ENCODE results near the gene CERK.

CERK gene

GRCh38 chr22:46732513-46732912 lies 5.5 kb downstream of the CERK start:
- in situ Hi-C loops (cut with HindIII; ENCODE audit: low sequenced_read_pairs) = no loop called here
- no peak overlapping the region for H3K4me3 ChIP-seq (ENCODE audit: low read depth, low read length)
- DNase-seq (ENCODE audit: low read depth, low spot score) = no peak
- TF ChIP-seq, protein P1, sequence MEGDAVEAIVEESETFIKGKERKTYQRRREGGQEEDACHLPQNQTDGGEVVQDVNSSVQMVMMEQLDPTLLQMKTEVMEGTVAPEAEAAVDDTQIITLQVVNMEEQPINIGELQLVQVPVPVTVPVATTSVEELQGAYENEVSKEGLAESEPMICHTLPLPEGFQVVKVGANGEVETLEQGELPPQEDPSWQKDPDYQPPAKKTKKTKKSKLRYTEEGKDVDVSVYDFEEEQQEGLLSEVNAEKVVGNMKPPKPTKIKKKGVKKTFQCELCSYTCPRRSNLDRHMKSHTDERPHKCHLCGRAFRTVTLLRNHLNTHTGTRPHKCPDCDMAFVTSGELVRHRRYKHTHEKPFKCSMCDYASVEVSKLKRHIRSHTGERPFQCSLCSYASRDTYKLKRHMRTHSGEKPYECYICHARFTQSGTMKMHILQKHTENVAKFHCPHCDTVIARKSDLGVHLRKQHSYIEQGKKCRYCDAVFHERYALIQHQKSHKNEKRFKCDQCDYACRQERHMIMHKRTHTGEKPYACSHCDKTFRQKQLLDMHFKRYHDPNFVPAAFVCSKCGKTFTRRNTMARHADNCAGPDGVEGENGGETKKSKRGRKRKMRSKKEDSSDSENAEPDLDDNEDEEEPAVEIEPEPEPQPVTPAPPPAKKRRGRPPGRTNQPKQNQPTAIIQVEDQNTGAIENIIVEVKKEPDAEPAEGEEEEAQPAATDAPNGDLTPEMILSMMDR (IDR thresholded peaks at IDR 0.05; ENCODE audit: low read depth, low read length) = no peak

GRCh38 chr22:46732041-46732379 lies 6.0 kb downstream of the CERK start:
- no peak for DNase-seq (ENCODE audit: low read depth, low spot score)
- no peak overlapping the region for H3K4me3 ChIP-seq (ENCODE audit: low read depth, low read length)
- TF ChIP-seq, protein P1 (IDR thresholded peaks at IDR 0.05; ENCODE audit: low read depth, low read length) = no peak
- in situ Hi-C loops (cut with HindIII; ENCODE audit: low sequenced_read_pairs) = no loop called here

DNA sequence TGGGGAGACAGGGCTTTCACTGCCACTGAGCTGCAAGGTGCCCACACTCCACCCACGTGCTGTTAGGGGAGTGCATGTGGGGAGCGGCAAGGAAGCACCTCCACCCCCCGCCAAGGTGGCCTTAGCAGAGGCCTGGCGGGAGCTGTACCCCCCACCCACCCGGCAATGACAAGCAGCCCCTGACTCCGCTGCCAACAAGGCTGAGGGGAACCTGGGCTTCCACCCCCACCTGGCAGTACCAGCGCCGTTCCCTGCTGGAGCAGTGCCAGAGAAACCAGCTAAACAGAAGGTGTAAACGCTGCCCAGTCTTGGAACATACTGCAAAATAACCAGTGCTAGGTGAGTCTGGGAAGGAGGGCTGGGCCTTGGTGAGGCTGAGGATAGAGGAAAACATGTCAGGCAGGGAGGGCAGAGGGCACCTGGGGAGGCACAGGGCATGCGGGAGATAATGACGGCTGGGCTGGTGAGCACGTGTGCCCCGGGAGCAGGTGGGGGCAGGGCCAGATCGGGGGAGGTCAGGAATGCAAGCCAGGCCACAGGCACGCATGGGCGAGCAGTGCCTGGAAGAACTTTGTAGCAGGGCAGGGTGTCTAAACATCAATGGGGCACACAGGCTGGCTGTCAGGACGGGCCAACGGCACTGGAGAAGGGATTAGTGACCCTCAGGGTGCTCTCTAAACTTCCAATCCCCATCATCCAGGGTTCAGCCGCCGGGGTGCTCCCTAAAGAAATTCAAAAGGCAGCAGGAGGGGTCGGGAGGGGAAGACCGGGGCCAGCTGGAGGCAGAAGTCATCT lies 6.6 kb downstream of the CERK start:
- DNase-seq (ENCODE audit: low read depth, low spot score) = no peak
- in situ Hi-C loops (cut with HindIII; ENCODE audit: low sequenced_read_pairs) = no loop called here
- TF ChIP-seq, protein P1 (IDR thresholded peaks at IDR 0.05; ENCODE audit: low read depth, low read length) = no peak
- no peak overlapping the region for H3K4me3 ChIP-seq (ENCODE audit: low read depth, low read length)

DNA sequence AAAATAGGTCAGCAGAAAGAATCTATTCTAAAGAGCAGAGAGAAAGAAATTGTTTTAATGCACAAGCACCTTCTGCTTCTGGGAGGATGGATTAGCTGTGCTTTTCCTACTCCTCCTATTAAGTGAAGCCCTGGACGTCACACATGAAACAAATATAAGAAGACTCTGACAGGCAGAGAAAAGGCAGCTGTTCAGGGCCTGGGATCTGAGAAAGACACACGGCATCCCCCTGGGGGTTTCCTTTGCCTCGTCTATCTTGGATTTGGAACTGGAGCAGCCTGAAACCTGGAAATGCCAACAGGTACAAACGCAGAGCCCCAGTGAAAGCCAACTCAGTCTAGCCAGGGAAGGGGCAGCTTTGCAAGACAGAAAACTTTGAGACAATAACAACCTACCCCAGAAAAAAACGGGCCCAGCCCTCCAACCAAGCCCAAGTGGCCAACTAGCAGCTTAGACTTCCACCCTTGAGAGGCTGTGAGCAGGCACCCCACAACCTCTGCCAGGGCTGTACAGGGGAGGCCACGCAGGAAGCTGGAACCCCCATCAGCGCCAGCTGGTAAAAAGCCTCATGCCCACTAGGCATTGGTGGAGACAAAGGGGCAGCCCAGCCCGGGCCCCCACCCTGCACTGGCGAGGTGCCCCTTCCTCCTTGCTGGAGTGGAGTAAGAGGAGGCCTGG lies 7.3 kb downstream of the CERK start:
- TF ChIP-seq, protein P1 (IDR thresholded peaks at IDR 0.05; ENCODE audit: low read depth, low read length) = no peak
- no peak overlapping the region for H3K4me3 ChIP-seq (ENCODE audit: low read depth, low read length)
- in situ Hi-C loops (cut with HindIII; ENCODE audit: low sequenced_read_pairs) = no loop called here
- DNase-seq (ENCODE audit: low read depth, low spot score) = no peak

GRCh38 chr22:46728470-46728869 lies 9.6 kb downstream of the CERK start:
- in situ Hi-C loops (cut with HindIII; ENCODE audit: low sequenced_read_pairs) = no loop called here

DNA sequence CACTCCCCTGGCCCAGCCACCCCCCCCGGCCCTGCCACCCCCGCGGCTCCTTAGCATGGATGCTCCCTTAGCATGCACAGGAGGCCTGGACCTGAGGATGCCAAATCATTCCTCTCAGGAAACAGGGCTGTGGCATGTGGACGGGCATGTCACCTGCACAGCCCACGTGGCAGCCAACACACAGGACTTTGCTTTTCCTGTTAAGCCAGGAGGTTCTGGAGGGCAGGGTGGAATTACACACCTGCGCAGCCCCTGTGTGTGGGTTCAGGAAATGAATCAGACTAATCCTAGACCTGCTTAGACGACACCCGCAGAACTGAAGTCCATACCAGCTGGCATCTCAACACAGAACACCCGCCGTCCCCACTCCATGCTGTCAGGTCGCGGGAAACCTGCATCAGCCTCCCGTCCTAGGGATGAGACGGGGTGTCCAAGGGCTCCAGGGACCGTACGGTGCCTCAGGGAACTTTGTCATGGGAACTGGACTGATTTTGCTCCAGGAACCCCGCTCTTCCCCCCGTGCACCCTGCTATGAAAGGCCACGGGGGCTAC lies 10.2 kb downstream of the CERK start:
- TF ChIP-seq, protein P1 (IDR thresholded peaks at IDR 0.05; ENCODE audit: low read depth, low read length) = no peak
- no peak for DNase-seq (ENCODE audit: low read depth, low spot score)
- in situ Hi-C loops (cut with HindIII; ENCODE audit: low sequenced_read_pairs) = no loop called here
- no peak overlapping the region for H3K4me3 ChIP-seq (ENCODE audit: low read depth, low read length)

More at GRCh38 chr22:46728470-46728869, 9.6 kb downstream of the CERK start:
- H3K4me3 ChIP-seq (ENCODE audit: low read depth, low read length) = no peak overlapping the region
- TF ChIP-seq, protein P1 (IDR thresholded peaks at IDR 0.05; ENCODE audit: low read depth, low read length) = no peak
- DNase-seq (ENCODE audit: low read depth, low spot score) = no peak
